GM23338 (cell line): ENCODE results near the gene SETD1B. TPM values are rescaled to one million over a fixed set of nuclear protein-coding genes. Genes with fewer than 3 reads are reported as not detected.

Experiments used
- ATAC-seq: fragments of 200-7000 bp; cut with Tn5 transposase; 3 replicates; pipeline ENCODE4 v1.9.1; 2020
- DNase-seq: peaks from one replicate; pipeline ENCODE4 v3.0.0-alpha.2; 2015; ENCODE audit warnings: low spot score
- H2AFZ ChIP-seq: fragments of 200-600 bp; sonication (generic); 2 replicates; pipeline ENCODE4 v1.8.0; 2016; ENCODE audit warnings: antibody characterized with exemption, mild to moderate bottlenecking, moderate library complexity
- H3F3A ChIP-seq: fragments of 200-600 bp; sonication (generic); replicated peaks from 2 replicates; pipeline ENCODE4 v1.8.0; 2017; ENCODE audit warnings: antibody characterized with exemption, mixed run types, low read depth
- H3K27ac ChIP-seq: fragments of 200-600 bp; sonication (generic); 2 replicates; pipeline ENCODE4 v1.6.1; 2016; ENCODE audit warnings: low read depth
- H3K27me3 ChIP-seq: fragments of 200-600 bp; sonication (generic); 2 replicates; pipeline ENCODE4 v1.8.0; 2016; ENCODE audit warnings: mild to moderate bottlenecking, mixed run types, moderate library complexity; ENCODE audit not compliant: insufficient read depth
- H3K36me3 ChIP-seq: fragments of 200-600 bp; sonication (generic); 2 replicates; pipeline ENCODE4 v1.8.0; 2016; ENCODE audit warnings: mild to moderate bottlenecking; ENCODE audit not compliant: insufficient read depth
- H3K4me1 ChIP-seq: fragments of 200-600 bp; sonication (generic); 2 replicates; pipeline ENCODE4 v1.8.0; 2016; ENCODE audit warnings: mild to moderate bottlenecking, moderate library complexity; ENCODE audit not compliant: insufficient read depth
- H3K4me2 ChIP-seq: fragments of 200-600 bp; sonication (generic); 2 replicates; pipeline ENCODE4 v1.7.1; 2017; ENCODE audit warnings: mixed run types
- H3K4me3 ChIP-seq: fragments of 200-600 bp; sonication (generic); 2 replicates; pipeline ENCODE4 v1.6.1; 2016; ENCODE audit warnings: mixed run types
- H3K79me2 ChIP-seq: fragments of 200-600 bp; sonication (generic); replicated peaks from 2 replicates; pipeline ENCODE4 v1.8.0; 2017; ENCODE audit warnings: mild to moderate bottlenecking; ENCODE audit not compliant: insufficient read depth
- H3K9me2 ChIP-seq: fragments of 200-600 bp; sonication (generic); 2 replicates; pipeline ENCODE4 v1.8.0; 2017; ENCODE audit not compliant: insufficient read depth
- H4K20me1 ChIP-seq: fragments of 200-600 bp; sonication (generic); replicated peaks from 2 replicates; pipeline ENCODE4 v1.8.0; 2017; ENCODE audit warnings: mild to moderate bottlenecking; ENCODE audit not compliant: insufficient read depth
- H3K27ac Mint-ChIP-seq: 2 replicates; pipeline ENCODE4 v1.8.0; 2020; ENCODE audit warnings: inconsistent platforms, mild to moderate bottlenecking, moderate library complexity, mixed read lengths
- H3K27me3 Mint-ChIP-seq: 3 replicates; pipeline ENCODE4 v1.8.0; 2022; ENCODE audit warnings: low read depth, mild to moderate bottlenecking, moderate library complexity, mixed read lengths, inconsistent platforms; ENCODE audit not compliant: insufficient read depth, poor library complexity
- H3K36me3 Mint-ChIP-seq: 3 replicates; pipeline ENCODE4 v1.8.0; 2021; ENCODE audit warnings: low read depth, mild to moderate bottlenecking, inconsistent platforms, moderate library complexity, mixed read lengths
- H3K4me1 Mint-ChIP-seq: 3 replicates; pipeline ENCODE4 v1.8.0; 2020; ENCODE audit warnings: mild to moderate bottlenecking, inconsistent platforms, mixed read lengths
- H3K4me3 Mint-ChIP-seq: 3 replicates; pipeline ENCODE4 v1.8.0; 2021; ENCODE audit warnings: moderate library complexity, mild to moderate bottlenecking, inconsistent platforms, mixed read lengths
- H3K9me3 Mint-ChIP-seq: 3 replicates; pipeline ENCODE4 v1.8.0; 2020; ENCODE audit warnings: moderate library complexity, mild to moderate bottlenecking, inconsistent platforms, mixed read lengths
- CTCF ChIP-seq, 2 experiments: fragments of 200-600 bp in 1 of 2; sonication (generic) in 1 of 2; conservative IDR thresholded peaks; 2 replicates each; pipeline versions ENCODE4 v1.5.1 to v1.6.1; 2016 to 2017; ENCODE audit warnings: antibody characterized with exemption in 2 of 2, low read depth in 2 of 2, mild to moderate bottlenecking in 2 of 2, moderate library complexity in 1 of 2
- ETS1 ChIP-seq: IDR thresholded peaks from 2 replicates; pipeline ENCODE4 v1.6.1; 2016; ENCODE audit warnings: antibody characterized with exemption
- EZH2phosphoT487 ChIP-seq: fragments of 200-600 bp; sonication (generic); IDR thresholded peaks from one replicate; pipeline ENCODE4 v1.8.1; 2018; ENCODE audit warnings: antibody characterized with exemption; ENCODE audit not compliant: unreplicated experiment
- NANOG ChIP-seq: IDR thresholded peaks from 2 replicates; pipeline ENCODE4 v1.6.1; 2016; ENCODE audit warnings: antibody characterized with exemption, borderline replicate concordance
- POLR2AphosphoS5 ChIP-seq: IDR thresholded peaks from 2 replicates; pipeline ENCODE4 v1.6.1; 2016; ENCODE audit warnings: antibody characterized with exemption, low read depth
- STAT1 ChIP-seq: IDR thresholded peaks from one replicate; pipeline ENCODE4 v1.6.1; 2016; ENCODE audit warnings: antibody characterized with exemption; ENCODE audit not compliant: unreplicated experiment
- ZNF114 ChIP-seq: fragments of 250-450 bp; sonication (Bioruptor Pico); IDR thresholded peaks from 2 replicates; pipeline ENCODE4 v1.5.0; 2020; ENCODE audit warnings: mild to moderate bottlenecking, moderate library complexity
- polyA plus RNA-seq: library from polyadenylated mRNA; unstranded; fragments of >200 nt; fragmentation: Nextera tagmentation; extraction: Ambion mirVana; gene quantifications from 2 replicates; pipeline ENCODE4 v1.2.1, GENCODE V29; 2016
- total RNA-seq: library from RNA; depleted of rRNA; stranded (reverse); fragments of >200 nt; shearing (Covaris generic); gene quantifications from 2 replicates; pipeline ENCODE4 v1.2.3, GENCODE V29; 2014
- TF ChIP-seq, protein P1 (sequence below): IDR thresholded peaks from one replicate; pipeline ENCODE4 v1.6.1; 2018; ENCODE audit warnings: antibody characterized with exemption; ENCODE audit not compliant: unreplicated experiment

The SETD1B gene
- total and polyA plus RNA-seq, 2 experiments from 2014 or later: 3.1 to 8.7 TPM

DNA sequence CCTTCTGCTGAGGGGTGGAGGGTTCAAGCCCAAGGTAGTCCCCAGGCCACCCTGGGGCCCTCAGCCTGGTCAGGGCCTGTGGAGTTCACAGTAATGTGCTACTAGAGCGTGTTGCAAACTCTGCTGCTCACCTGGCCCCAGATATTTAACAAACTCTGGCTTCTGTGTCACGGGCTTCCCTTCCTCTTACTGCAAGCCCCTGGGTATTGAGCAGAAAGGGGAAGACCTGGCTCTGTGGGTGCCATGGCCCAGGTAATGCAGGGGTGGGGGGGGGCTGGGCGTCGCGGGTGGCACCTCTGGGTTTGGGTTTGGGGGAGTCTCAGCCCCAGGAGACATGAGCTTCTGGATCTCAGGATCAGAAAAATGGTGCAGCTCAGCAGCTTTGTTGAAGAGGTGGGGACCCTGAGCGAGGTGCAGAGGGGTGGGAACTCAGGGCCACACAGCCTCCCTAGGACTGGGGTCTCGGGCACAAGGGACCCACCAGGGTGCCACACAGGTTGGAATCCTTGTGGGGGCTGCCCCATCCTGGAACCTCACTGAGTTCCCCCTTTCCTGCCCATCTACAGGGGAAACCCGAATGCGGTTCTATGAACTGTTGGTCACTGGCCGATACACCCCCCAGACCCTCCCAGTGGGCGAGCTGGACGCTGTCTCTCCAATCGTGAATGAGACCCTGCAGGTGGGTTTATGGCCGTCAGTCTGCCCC lies 4.0 kb downstream of the SETD1B start:
- peaks cover 4% of the 10 kb centered on the region for H3F3A ChIP-seq
- H3K27me3 ChIP-seq: no peaks in the 10 kb centered on the region
- DNase-seq (no peak), ATAC-seq (no peak)
- H3K4me1 Mint-ChIP-seq: peaks cover 36% of the 10 kb centered on the region
- no peak for TF ChIP-seq EZH2phosphoT487
- no peak for TF ChIP-seq NANOG
- TF ChIP-seq CTCF (conservative IDR thresholded peaks at IDR 0.05; ENCODE audit: low read depth in 2 of 2): no peak
- no peak for TF ChIP-seq ETS1
- no peak for TF ChIP-seq ZNF114 (CRISPR knock-in tag)
- no peak for TF ChIP-seq STAT1
- TF ChIP-seq POLR2AphosphoS5: no peak
- TF ChIP-seq, protein P1, sequence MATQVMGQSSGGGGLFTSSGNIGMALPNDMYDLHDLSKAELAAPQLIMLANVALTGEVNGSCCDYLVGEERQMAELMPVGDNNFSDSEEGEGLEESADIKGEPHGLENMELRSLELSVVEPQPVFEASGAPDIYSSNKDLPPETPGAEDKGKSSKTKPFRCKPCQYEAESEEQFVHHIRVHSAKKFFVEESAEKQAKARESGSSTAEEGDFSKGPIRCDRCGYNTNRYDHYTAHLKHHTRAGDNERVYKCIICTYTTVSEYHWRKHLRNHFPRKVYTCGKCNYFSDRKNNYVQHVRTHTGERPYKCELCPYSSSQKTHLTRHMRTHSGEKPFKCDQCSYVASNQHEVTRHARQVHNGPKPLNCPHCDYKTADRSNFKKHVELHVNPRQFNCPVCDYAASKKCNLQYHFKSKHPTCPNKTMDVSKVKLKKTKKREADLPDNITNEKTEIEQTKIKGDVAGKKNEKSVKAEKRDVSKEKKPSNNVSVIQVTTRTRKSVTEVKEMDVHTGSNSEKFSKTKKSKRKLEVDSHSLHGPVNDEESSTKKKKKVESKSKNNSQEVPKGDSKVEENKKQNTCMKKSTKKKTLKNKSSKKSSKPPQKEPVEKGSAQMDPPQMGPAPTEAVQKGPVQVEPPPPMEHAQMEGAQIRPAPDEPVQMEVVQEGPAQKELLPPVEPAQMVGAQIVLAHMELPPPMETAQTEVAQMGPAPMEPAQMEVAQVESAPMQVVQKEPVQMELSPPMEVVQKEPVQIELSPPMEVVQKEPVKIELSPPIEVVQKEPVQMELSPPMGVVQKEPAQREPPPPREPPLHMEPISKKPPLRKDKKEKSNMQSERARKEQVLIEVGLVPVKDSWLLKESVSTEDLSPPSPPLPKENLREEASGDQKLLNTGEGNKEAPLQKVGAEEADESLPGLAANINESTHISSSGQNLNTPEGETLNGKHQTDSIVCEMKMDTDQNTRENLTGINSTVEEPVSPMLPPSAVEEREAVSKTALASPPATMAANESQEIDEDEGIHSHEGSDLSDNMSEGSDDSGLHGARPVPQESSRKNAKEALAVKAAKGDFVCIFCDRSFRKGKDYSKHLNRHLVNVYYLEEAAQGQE: no peak
- H3K79me2 ChIP-seq: peaks cover 58% of the 10 kb centered on the region
- peak overlapping the region; percentile 89; the same call in 2 of the 3 replicates for H3K4me3 Mint-ChIP-seq
- no peak overlapping the region for H3K27ac ChIP-seq
- no peak overlapping the region for H3K27ac Mint-ChIP-seq
- H3K27me3 Mint-ChIP-seq: peaks cover 24% of the 10 kb centered on the region
- no peaks in the 10 kb centered on the region for H3K9me2 ChIP-seq
- H3K36me3 Mint-ChIP-seq: peaks cover 42% of the 10 kb centered on the region
- H3K4me3 ChIP-seq: 0 out of 2 replicates have a peak overlapping the region, but pooled peaks have one; percentile 86
- peak overlapping the region; percentile 98; the same call in 1 of the 2 replicates for H3K4me2 ChIP-seq
- no peaks in the 10 kb centered on the region for H3K36me3 ChIP-seq
- H3K9me3 Mint-ChIP-seq: no peaks in the 10 kb centered on the region; the same call in 2 of the 3 replicates
- H2AFZ ChIP-seq: no peak overlapping the region
- H3K4me1 ChIP-seq: peaks cover 34% of the 10 kb centered on the region
- peaks cover 6% of the 10 kb centered on the region; the same call in 1 of the 2 replicates for H4K20me1 ChIP-seq
